Activated T-cell treated with anti-CD3 and anti-CD28 coated beads for 48 hours (primary cell): ENCODE measurements around the gene BLOC1S4.

Source experiments
- DNase-seq: peaks from one replicate; pipeline ENCODE4 v3.0.0-alpha.2; 2020; ENCODE audit warnings: low read depth

BLOC1S4 gene

GRCh38 chr4:6764976-6765620, 49.1 kb downstream of the BLOC1S4 start:
- no peak for DNase-seq

- DNase-seq = no peak
These were observed 49.7 kb downstream of the BLOC1S4 start for GRCh38 chr4:6765703-6766102.
